ENCODE data around the gene TAF1A. TPM values are rescaled to one million over a fixed set of nuclear protein-coding genes. Genes with fewer than 3 reads are reported as not detected.

Gene TAF1A
- total RNA-seq, 1 experiment from 2014 or later: 21.4 TPM

DNA sequence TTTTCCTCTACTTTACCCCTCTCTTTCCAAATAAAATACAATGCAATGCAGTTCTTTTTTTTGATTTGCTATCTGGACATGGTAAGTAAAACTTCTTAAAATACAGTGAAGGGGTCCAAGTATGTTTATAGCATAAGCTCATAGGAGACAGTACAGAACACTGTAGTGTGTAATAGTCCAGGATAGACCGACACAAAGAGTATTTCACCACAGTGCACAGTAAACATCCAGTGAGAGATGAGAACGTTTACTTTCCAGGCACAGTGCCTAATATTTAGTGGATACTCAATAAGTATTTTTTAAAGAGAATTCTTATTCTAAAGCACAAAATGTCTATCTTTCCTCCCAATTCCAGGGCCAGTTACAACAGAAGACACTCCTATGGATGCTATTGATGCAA is 43.0 kb upstream of the TAF1A start:
- Histone ChIP-seq H3K27ac (ENCODE audit: low read depth, low read length) (no peak overlapping the region), H3K79me2 (ENCODE audit: insufficient read depth, low read length) (no peaks in the 10 kb centered on the region), H2AFZ (ENCODE audit: low read depth, low read length, poor library complexity, severe bottlenecking) (no peak overlapping the region), H4K20me1 (ENCODE audit: insufficient read depth) (no peaks in the 10 kb centered on the region), H3K27me3 (ENCODE audit: insufficient read depth, low read length) (no peaks in the 10 kb centered on the region), H3K4me1 (ENCODE audit: control insufficient read depth in 1 of 2, insufficient read depth in 2 of 2, low read length in 2 of 2) (no peaks in the 10 kb centered on the region), H3K4me2 (ENCODE audit: low read length) (no peak overlapping the region), H3K9ac (ENCODE audit: low read length) (no peak overlapping the region), H3K9me3 (ENCODE audit: control insufficient read depth in 1 of 2, insufficient read depth in 1 of 2, low read depth in 1 of 2, low read length in 2 of 2) (no peaks in the 10 kb centered on the region), H3K9me2 (ENCODE audit: insufficient read depth) (no peaks in the 10 kb centered on the region), H3K36me3 (ENCODE audit: control insufficient read depth in 1 of 2, insufficient read depth in 2 of 2, low read length in 2 of 2) (peaks cover 7 to 19% of the 10 kb centered on the region in 2 experiments; a peak in 3 of 4 replicates), H3K4me3 (replicated peaks in 1 of 2; ENCODE audit: low read depth in 1 of 2, low read length in 2 of 2) (no peak overlapping the region)
- RAD21 ChIA-PET (ENCODE audit: low non-redundant PET in 1 of 2, low total read pairs in 2 of 2, uncharacterized antibody in 2 of 2, unreplicated experiment in 2 of 2): no interaction called here
- ATAC-seq (no peak), DNase-seq (ENCODE audit: low read depth, low spot score) (no peak)
- intact Hi-C loops (cut with micrococcal nuclease): no loop called here
- CTCF ChIA-PET: no interaction called here
- TF ChIP-seq RAD21 (IDR thresholded peaks at IDR 0.05; ENCODE audit: low read depth): no peak
- TF ChIP-seq CBX3 (IDR thresholded peaks at IDR 0.05; ENCODE audit: low read depth): no peak
- no peak for TF ChIP-seq ZFX (IDR thresholded peaks at IDR 0.05)
- no peak for TF ChIP-seq EGR1 (IDR thresholded peaks at IDR 0.05; ENCODE audit: low read depth)
- no peak for TF ChIP-seq CEBPB (IDR thresholded peaks at IDR 0.05; ENCODE audit: low read depth)
- TF ChIP-seq ELF1 (IDR thresholded peaks at IDR 0.05; ENCODE audit: borderline replicate concordance, low read depth): no peak
- TF ChIP-seq, protein P1, sequence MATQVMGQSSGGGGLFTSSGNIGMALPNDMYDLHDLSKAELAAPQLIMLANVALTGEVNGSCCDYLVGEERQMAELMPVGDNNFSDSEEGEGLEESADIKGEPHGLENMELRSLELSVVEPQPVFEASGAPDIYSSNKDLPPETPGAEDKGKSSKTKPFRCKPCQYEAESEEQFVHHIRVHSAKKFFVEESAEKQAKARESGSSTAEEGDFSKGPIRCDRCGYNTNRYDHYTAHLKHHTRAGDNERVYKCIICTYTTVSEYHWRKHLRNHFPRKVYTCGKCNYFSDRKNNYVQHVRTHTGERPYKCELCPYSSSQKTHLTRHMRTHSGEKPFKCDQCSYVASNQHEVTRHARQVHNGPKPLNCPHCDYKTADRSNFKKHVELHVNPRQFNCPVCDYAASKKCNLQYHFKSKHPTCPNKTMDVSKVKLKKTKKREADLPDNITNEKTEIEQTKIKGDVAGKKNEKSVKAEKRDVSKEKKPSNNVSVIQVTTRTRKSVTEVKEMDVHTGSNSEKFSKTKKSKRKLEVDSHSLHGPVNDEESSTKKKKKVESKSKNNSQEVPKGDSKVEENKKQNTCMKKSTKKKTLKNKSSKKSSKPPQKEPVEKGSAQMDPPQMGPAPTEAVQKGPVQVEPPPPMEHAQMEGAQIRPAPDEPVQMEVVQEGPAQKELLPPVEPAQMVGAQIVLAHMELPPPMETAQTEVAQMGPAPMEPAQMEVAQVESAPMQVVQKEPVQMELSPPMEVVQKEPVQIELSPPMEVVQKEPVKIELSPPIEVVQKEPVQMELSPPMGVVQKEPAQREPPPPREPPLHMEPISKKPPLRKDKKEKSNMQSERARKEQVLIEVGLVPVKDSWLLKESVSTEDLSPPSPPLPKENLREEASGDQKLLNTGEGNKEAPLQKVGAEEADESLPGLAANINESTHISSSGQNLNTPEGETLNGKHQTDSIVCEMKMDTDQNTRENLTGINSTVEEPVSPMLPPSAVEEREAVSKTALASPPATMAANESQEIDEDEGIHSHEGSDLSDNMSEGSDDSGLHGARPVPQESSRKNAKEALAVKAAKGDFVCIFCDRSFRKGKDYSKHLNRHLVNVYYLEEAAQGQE (IDR thresholded peaks at IDR 0.05; ENCODE audit: low read depth): no peak
- BruUV-seq (replicated peaks): no TSS peak
- POLR2A ChIA-PET: no interaction called here

- intact Hi-C loops (cut with micrococcal nuclease): no loop called here
- CTCF ChIA-PET: no interaction called here
- no TSS peak for BruUV-seq (replicated peaks)
Measured at GRCh38 chr1:222631611-222632208, 42.0 kb upstream of the TAF1A start.

More at GRCh38 chr1:222631611-222632208, 42.0 kb upstream of the TAF1A start:
- Histone ChIP-seq H3K9me3 (ENCODE audit: control insufficient read depth in 1 of 2, insufficient read depth in 1 of 2, low read depth in 1 of 2, low read length in 2 of 2) (no peaks in the 10 kb centered on the region), H3K79me2 (ENCODE audit: insufficient read depth, low read length) (no peaks in the 10 kb centered on the region), H4K20me1 (ENCODE audit: insufficient read depth) (no peaks in the 10 kb centered on the region), H3K9ac (ENCODE audit: low read length) (no peak overlapping the region), H3K4me2 (ENCODE audit: low read length) (no peak overlapping the region), H3K9me2 (ENCODE audit: insufficient read depth) (no peaks in the 10 kb centered on the region), H3K4me3 (replicated peaks in 1 of 2; ENCODE audit: low read depth in 1 of 2, low read length in 2 of 2) (no peak overlapping the region), H2AFZ (ENCODE audit: low read depth, low read length, poor library complexity, severe bottlenecking) (no peak overlapping the region), H3K4me1 (ENCODE audit: control insufficient read depth in 1 of 2, insufficient read depth in 2 of 2, low read length in 2 of 2) (no peaks in the 10 kb centered on the region), H3K27ac (ENCODE audit: low read depth, low read length) (no peak overlapping the region), H3K36me3 (ENCODE audit: control insufficient read depth in 1 of 2, insufficient read depth in 2 of 2, low read length in 2 of 2) (peaks cover 11 to 19% of the 10 kb centered on the region in 2 experiments; a peak in 3 of 4 replicates), H3K27me3 (ENCODE audit: insufficient read depth, low read length) (no peaks in the 10 kb centered on the region)
- RAD21 ChIA-PET (ENCODE audit: low non-redundant PET in 1 of 2, low total read pairs in 2 of 2, uncharacterized antibody in 2 of 2, unreplicated experiment in 2 of 2): no interaction called here
- POLR2A ChIA-PET: no interaction called here
- ATAC-seq (no peak), DNase-seq (ENCODE audit: low read depth, low spot score) (no peak)
- TF ChIP-seq CEBPB (IDR thresholded peaks at IDR 0.05; ENCODE audit: low read depth) (no peak), ZBTB33 (IDR thresholded peaks at IDR 0.05; ENCODE audit: extremely low read depth, insufficient replicate concordance, low read length) (no peak), EZH2 (IDR thresholded peaks at IDR 0.05) (no peak), EGR1 (IDR thresholded peaks at IDR 0.05; ENCODE audit: low read depth) (no peak), FOSL1 (IDR thresholded peaks at IDR 0.05; ENCODE audit: low read depth) (no peak), SP1 (IDR thresholded peaks at IDR 0.05; ENCODE audit: low read depth) (no peak), ZNF274 (IDR thresholded peaks at IDR 0.05; ENCODE audit: low read depth, low read length) (no peak)

Data from HCT116 (cell line).